GM12865 (cell line): ENCODE measurements around the gene TFAP2B.
A peak's percentile ranks its signal among the peaks of the same experiment; 100 is the strongest.

ENCODE experiments used
- DNase-seq: peaks from one replicate; pipeline ENCODE4 v3.0.0; 2010; ENCODE audit warnings: low read depth
- H3K4me3 ChIP-seq: 2 replicates; pipeline ENCODE4 v1.5.1; 2011; ENCODE audit warnings: mild to moderate bottlenecking, low read depth, low read length, control low read depth
- CTCF ChIP-seq: IDR thresholded peaks from 2 replicates; pipeline ENCODE4 v1.5.1; 2011; ENCODE audit warnings: low read length, control low read depth, low read depth, inconsistent platforms; ENCODE audit not compliant: insufficient read depth; ENCODE audit errors: missing control alignments

Gene TFAP2B

GRCh38 chr6:50804283-50804682 lies 14.4 kb upstream of the TFAP2B start:
- no peak for DNase-seq
- no peak overlapping the region for H3K4me3 ChIP-seq
- TF ChIP-seq CTCF: no peak

DNA sequence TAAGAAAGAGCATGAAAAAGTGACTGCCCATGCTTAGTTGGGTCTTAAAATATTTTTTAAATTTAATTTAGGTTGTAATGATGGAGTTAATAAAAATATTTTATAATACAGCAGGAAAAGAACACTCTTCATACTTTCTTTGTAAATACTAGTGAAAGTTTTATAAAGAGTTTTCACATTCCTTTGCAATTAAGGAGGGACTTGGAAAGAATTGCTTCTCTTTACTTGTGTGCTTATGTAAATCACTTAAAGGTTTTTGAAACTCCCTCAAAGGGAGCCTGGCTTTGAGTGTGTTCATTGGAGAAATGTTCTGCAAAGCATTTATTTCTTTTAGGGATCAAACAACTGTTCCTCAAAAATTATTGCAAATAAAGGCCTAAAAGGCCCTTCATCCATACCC lies 11.6 kb upstream of the TFAP2B start:
- no peak for DNase-seq
- no peak for TF ChIP-seq CTCF
- H3K4me3 ChIP-seq: no peak overlapping the region

GRCh38 chr6:50815436-50816114 lies 3.1 kb upstream of the TFAP2B start:
- no peak for TF ChIP-seq CTCF
- peak overlapping the region; percentile 51 for H3K4me3 ChIP-seq
- DNase-seq: no peak

- peak; percentile 76 for DNase-seq
- peak; percentile 67 for TF ChIP-seq CTCF
- H3K4me3 ChIP-seq: peak overlapping the region; percentile 51
These were observed 2.5 kb upstream of the TFAP2B start for GRCh38 chr6:50816115-50816675.

DNA sequence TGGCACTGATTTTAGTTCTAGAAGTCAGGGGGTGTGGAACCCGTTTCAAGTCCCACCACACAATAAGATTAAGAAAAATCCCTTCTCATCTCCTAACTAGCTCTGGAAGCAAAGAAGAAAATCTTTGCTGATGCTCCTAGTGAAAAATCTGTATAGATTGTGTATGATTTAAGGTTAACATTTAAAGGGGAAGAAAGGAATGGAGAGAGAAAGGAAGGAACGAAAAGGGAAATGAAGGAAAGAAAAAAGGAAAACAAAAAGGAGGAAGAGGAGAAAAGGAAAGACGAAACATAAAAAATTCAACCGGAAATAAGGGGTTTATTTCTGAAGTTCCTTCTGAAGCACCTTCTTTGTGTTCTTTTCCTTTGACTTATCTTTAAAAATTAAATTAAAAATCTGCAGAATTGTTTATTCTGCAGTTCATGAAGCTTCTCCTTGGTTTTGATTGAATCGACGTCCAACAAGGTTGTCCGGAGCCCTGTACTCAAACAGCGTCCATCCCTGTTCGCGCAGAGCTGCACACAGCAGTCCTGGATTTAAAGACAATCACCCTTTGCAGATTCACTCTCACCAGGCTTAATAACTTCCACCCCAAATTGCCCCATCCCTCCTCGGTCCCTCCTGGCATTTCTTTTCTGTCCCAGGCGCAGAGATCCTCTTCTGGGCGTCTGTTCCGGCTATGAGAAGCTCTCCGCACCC lies 1.6 kb upstream of the TFAP2B start:
- no peak for DNase-seq
- TF ChIP-seq CTCF: no peak
- no peak overlapping the region for H3K4me3 ChIP-seq

DNA sequence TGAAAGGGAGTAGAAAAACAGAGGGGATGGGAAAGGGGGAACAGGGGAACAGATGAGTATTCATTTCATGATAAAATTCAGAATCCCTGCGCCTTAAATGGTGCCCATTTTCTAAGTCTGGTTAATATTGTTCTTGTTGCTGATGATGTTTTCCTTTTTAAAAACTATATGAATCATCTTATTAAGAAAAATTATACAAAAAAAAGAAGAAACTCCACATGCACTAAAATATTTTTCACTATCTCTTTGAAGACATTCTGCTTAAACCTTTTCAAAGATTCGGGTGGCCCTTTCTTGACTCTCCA lies 1.1 kb upstream of the TFAP2B start:
- no peak for DNase-seq

More for the DNA sequence above, 1.1 kb upstream of the TFAP2B start:
- H3K4me3 ChIP-seq: no peak overlapping the region
- TF ChIP-seq CTCF: no peak
